ENCODE data around the gene MRPL23.

Gene MRPL23

GRCh38 chr11:1998290-1998689, 51.2 kb downstream of the MRPL23 start:
- no peak for DNase-seq

- DNase-seq = no peak
Observed at GRCh38 chr11:1998861-1999260, 51.7 kb downstream of the MRPL23 start.

- no peak for DNase-seq
Observed at GRCh38 chr11:2002042-2002776, 55.1 kb downstream of the MRPL23 start.

GRCh38 chr11:2002807-2003206, 55.7 kb downstream of the MRPL23 start:
- DNase-seq = no peak

GRCh38 chr11:2004466-2004865, 57.3 kb downstream of the MRPL23 start:
- no peak for DNase-seq

Measured in NCI-H1694 treated with DMSO at 0.1 percent for 48 hours (cell line).